ENCODE results near the gene ATP6V0A4.
"Not testable (repeated sequence)": the region's sequence is repeated elsewhere in the genome, so short reads cannot be mapped to it uniquely, and the experiment has no call there.

Gene ATP6V0A4

GRCh38 chr7:138797715-138798320, at the start of gene ATP6V0A4, which contains the start of gene TMEM213:
Gene ATP6V0A4 (minus strand): TSS chr7:138798196. CDS start chr7:138771247, 26,949 bp downstream.
Gene TMEM213 (plus strand): TSS chr7:138797994. CDS start chr7:138798105, 111 bp downstream.
- no peak for DNase-seq (ENCODE audit: low spot score)

DNA sequence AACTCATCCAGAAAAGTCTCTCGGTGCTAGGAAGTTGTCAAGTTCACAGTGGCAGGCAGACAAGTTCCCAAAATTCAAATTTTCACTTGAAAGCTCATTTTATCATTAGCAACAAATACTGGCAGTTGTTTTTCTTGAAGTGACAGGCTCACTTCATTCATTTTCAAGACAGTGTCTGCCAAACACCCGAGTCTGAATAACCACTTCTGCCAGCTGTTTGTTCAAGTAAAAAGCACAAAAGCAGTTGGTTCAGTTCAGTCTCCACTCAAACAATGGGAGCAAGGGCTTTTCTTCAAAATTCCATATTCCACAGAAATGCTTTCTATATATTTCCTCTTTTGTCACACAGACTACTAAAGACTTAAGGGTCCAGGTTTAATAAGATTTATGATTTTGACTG, 47.7 kb upstream of the ATP6V0A4 start:
- no peak for DNase-seq (ENCODE audit: low spot score)

DNA sequence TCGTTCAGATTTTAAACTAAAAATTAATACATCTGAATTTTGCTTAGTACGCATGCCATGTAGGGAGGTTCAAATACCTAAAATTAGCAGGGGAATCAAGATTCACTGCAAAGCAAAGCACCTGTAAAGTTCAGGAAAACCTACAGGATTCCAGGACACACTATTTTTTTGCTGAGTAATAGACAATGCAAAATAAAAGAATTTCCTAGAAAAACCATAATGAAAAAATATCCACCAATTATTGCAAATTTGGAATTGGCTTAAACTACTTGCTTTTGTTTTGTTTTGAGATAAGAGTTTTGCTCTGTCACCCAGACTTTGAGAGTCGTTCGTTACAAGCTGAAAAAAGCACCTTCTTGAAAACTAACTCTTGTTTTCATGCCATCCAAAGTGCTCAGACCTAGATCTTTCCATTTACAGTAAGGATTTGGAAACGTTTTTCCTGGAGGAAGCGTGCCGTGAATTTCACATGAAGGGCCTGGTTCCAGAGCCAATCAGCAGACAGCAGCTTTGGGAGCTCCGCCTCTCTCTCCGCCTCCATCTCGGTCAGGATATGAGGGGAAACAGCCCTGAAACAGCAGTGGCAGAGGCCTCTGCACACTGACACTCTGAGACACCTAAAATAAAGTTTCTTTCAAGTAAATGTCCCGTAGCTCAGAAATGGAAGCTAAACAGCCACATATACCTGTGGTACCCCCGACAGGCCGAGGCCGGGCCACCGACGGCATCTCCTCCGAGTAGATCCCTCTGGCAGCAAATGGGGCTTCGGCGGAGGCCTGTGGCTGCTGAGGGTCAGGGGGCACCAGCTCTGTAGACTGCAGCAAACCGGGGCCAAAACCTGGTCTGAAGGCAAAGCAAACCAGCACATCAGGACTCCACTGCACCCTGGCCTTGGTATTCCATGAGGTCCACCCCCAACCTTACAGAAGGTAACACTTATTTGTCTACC, 45.9 kb upstream of the ATP6V0A4 start:
- no peak for DNase-seq (ENCODE audit: low spot score)

- DNase-seq (ENCODE audit: low spot score) = no peak
Observed at GRCh38 chr7:138842111-138842510, 44.1 kb upstream of the ATP6V0A4 start.

DNA sequence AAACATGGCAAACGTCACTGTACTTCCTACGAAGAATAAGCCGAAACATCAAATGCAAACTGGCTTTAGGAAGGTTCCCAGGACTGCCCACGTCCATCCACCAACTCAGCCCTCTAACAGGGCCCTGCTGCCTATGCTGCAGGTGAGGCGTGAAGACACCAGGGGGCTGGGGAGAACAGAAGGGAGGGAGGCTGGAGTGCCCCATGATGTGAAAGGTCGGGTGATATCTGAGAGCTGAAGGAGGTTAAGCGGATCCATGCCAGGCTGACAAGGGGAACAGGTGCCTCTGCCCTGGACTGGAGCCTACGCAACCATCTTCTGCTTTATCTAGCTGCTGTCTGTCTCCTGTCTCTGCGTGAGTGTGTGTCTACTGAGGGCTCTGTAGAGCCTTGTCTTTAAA, 40.2 kb upstream of the ATP6V0A4 start:
- DNase-seq (ENCODE audit: low spot score) = no peak

GRCh38 chr7:138837627-138838026, 39.6 kb upstream of the ATP6V0A4 start:
- DNase-seq (ENCODE audit: low spot score) = no peak

GRCh38 chr7:138835087-138835486, 37.1 kb upstream of the ATP6V0A4 start:
- no peak for DNase-seq (ENCODE audit: low spot score)

GRCh38 chr7:138834583-138834982, 36.6 kb upstream of the ATP6V0A4 start:
- no peak for DNase-seq (ENCODE audit: low spot score)

DNA sequence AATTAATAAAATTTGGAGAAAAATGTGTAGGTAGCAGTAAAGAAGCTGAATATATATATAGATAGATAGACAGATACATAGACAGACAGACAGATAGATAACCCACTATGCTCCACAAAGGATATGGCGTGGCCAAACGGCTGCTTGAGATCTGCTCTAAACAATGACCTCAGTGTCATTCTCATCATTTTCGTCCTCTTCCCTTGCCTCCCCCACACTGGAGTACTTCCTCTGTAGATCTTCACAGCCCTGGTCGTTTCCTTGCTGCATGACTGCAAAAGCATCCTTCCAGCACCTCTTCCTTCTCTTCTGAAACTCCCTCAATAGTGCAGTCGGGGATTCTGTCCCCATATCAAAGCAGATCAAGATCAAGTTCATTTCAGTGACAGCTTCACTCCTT, 35.6 kb upstream of the ATP6V0A4 start:
- DNase-seq (ENCODE audit: low spot score) = no peak

DNA sequence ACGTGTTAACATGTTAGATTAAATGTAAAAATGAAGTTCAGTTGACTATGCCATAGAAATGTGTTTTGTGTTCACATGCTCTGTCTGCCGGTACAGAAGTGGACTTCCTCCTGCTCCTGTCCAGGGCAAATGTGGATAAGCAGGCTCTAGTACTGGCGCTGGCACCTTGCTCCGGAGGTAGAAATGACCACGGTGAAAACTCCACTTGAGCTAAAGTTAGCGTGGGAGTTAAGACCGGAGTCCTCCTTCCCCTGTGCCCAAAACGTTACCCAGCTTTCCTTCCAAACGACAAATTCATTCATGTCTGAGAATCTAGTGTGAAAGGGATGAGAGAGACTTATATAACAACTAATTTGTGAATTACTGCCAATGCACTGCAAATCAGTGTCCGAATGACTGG, 35.0 kb upstream of the ATP6V0A4 start:
- DNase-seq (ENCODE audit: low spot score) = no peak

GRCh38 chr7:138829335-138829734, 31.3 kb upstream of the ATP6V0A4 start:
- no peak for DNase-seq (ENCODE audit: low spot score)

GRCh38 chr7:138828302-138828701, 30.3 kb upstream of the ATP6V0A4 start:
- DNase-seq (ENCODE audit: low spot score) = no peak

GRCh38 chr7:138825049-138825721, 27.2 kb upstream of the ATP6V0A4 start:
- no peak for DNase-seq (ENCODE audit: low spot score)

DNA sequence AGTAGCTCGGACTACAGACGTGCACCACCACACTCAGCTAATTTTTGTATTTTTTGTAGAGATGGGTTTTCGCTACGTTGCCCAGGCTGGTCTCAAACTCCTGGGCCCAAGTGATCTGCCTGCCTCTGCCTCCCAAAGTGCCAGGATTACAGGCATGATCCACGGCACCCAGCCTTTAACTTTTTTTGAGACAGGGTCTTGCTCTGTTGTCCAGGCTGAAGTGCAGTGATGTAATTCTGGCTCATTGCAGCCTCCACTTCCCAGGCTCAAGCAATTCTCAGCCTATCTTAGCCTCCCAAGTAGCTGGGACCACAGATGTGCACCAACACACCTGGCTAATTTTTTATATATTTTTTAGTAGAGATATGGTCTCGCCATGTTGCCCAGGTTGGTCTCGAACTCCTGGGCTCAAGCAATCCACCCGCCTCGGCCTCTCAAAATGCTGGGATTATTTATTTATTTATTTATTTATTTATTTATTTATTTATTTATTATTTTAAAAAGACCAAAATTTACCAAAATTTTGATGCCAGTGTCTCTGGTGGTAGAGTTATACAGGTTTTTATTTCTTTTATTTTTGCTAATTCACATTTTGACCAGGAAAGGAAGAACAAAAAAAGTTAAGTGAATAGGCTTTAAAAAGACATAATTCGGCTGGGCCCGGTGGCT, 25.0 kb upstream of the ATP6V0A4 start:
- DNase-seq (ENCODE audit: low spot score) = no peak

DNA sequence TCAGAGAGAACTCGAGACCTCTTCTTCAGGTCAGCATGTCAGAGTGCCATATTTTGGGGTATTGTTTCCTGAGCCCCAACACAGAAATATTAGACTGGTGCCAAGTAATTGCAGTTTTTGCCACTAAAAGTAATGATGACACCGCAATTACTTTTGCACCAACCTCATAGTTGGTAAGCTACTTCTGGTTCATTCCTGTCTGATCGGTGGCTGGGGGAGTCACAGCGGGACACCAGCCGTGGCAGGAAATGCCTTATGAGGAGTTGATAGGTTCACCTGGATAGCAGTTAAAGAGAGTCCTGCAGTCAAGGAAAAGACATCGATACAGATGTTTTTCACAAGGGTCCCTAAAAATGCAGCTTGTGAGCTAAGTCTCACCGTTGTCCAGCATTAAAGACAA, 23.9 kb upstream of the ATP6V0A4 start:
- no peak for DNase-seq (ENCODE audit: low spot score)

GRCh38 chr7:138819625-138820024, 21.6 kb upstream of the ATP6V0A4 start:
- no peak for DNase-seq (ENCODE audit: low spot score)

GRCh38 chr7:138816650-138817049, 18.7 kb upstream of the ATP6V0A4 start:
- DNase-seq (ENCODE audit: low spot score) = no peak

DNA sequence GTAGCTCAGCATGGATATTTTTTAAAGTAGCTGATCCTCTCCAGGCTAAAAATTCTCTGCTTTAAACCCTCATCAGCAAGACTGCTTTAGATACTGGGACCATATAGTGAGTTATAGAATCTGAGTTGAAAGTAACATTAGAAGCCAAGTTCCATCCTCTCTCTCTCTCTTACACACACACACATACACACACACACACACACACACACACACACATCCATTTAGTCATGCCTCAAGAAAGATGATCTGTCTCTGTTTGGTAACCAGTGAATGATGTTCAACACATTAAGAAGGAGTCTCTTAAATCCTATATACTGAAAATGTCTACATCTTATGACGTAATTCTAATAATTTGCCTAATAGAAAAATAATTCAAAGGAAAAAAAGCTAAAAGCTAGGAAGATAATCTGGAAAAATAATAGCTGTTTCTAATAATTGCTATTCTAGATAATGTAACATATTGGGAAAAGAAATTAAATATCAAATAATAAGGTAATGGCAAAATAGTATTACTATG, 16.9 kb upstream of the ATP6V0A4 start:
- DNase-seq (ENCODE audit: low spot score) = no peak

GRCh38 chr7:138813945-138814344, 15.9 kb upstream of the ATP6V0A4 start:
- DNase-seq (ENCODE audit: low spot score) = no peak

- DNase-seq (ENCODE audit: low spot score) = not testable (repeated sequence)
Observed at GRCh38 chr7:138811327-138811726, 13.3 kb upstream of the ATP6V0A4 start.

DNA sequence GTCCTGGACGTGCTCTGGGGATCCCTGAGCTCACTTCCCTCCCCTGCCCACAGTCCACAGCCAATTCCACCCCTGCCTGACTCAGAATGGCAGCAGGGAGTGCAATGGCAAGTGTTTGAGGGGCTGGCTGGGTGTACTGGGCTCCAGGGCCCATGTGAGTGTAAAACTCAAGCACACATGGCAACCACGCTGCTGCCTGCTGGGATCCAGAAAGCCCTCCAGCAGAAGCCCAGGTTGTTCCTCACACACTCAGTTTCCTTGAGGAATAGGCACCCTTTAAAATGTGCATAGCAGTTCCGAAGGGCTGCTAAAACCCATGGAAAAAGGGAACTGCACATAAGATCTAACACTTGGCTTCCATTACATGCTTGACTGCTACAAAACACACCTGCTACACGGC, 11.3 kb upstream of the ATP6V0A4 start:
- no peak for DNase-seq (ENCODE audit: low spot score)

- no peak for DNase-seq (ENCODE audit: low spot score)
Observed at GRCh38 chr7:138804618-138805017, 6.6 kb upstream of the ATP6V0A4 start.

Data from LoVo (cell line).